HG02938 (cell line): ENCODE data around the gene PXK.

Source experiments
- ATAC-seq: cut with Tn5 transposase; IDR thresholded peaks from one replicate; pipeline ENCODE4 v1.9.1; 2021; ENCODE audit warnings: mild to moderate bottlenecking, moderate library complexity; ENCODE audit not compliant: unreplicated experiment

Gene PXK

GRCh38 chr3:58462829-58463180 is 130.1 kb downstream of the PXK start:
- no peak for ATAC-seq

- no peak for ATAC-seq
Observed at GRCh38 chr3:58463181-58463941, 130.7 kb downstream of the PXK start.

- no peak for ATAC-seq
Observed at GRCh38 chr3:58463942-58464271, 131.2 kb downstream of the PXK start.

- no peak for ATAC-seq
Observed at GRCh38 chr3:58464866-58465265, 132.2 kb downstream of the PXK start.

- ATAC-seq: no peak
Observed at GRCh38 chr3:58466899-58467563, 134.3 kb downstream of the PXK start.

GRCh38 chr3:58469096-58469495 is 136.4 kb downstream of the PXK start:
- no peak for ATAC-seq

- no peak for ATAC-seq
Observed at GRCh38 chr3:58470363-58471024, 137.8 kb downstream of the PXK start.

GRCh38 chr3:58471025-58471887 is 138.6 kb downstream of the PXK start:
- ATAC-seq: peak; percentile 49

- no peak for ATAC-seq
Observed at GRCh38 chr3:58473275-58473674, 140.6 kb downstream of the PXK start.

GRCh38 chr3:58474348-58474911 is 141.7 kb downstream of the PXK start:
- no peak for ATAC-seq

GRCh38 chr3:58474967-58475578 is 142.4 kb downstream of the PXK start:
- ATAC-seq: no peak
